Hepatocyte (in vitro differentiated cells): ENCODE measurements around the gene ATG4B. TPM values are rescaled to one million over a fixed set of nuclear protein-coding genes. Genes with fewer than 3 reads are reported as not detected.

ENCODE experiments used
- DNase-seq: peaks from one replicate; pipeline ENCODE4 v3.0.0-alpha.2; 2016; ENCODE audit warnings: low spot score
- H2AFZ ChIP-seq: fragments of 200-600 bp; sonication (generic); 2 replicates; pipeline ENCODE4 v1.6.0; 2016; ENCODE audit warnings: antibody characterized with exemption, mild to moderate bottlenecking
- H3K27ac ChIP-seq: fragments of 200-600 bp; sonication (generic); 2 replicates; pipeline ENCODE4 v1.5.1; 2016; ENCODE audit warnings: mild to moderate bottlenecking
- H3K27me3 ChIP-seq: fragments of 200-600 bp; sonication (generic); 2 replicates; pipeline ENCODE4 v1.6.1; 2016
- H3K36me3 ChIP-seq: fragments of 200-600 bp; sonication (generic); replicated peaks from 2 replicates; pipeline ENCODE4 v1.5.1; 2016; ENCODE audit warnings: low read depth; ENCODE audit not compliant: insufficient read depth
- H3K4me1 ChIP-seq: fragments of 200-600 bp; sonication (generic); 2 replicates; pipeline ENCODE4 v1.5.1; 2016; ENCODE audit warnings: mild to moderate bottlenecking, moderate library complexity; ENCODE audit not compliant: insufficient read depth
- H3K4me2 ChIP-seq: fragments of 200-600 bp; sonication (generic); 2 replicates; pipeline ENCODE4 v1.6.0; 2016
- H3K4me3 ChIP-seq: fragments of 200-600 bp; sonication (generic); 2 replicates; pipeline ENCODE4 v1.5.1; 2016; ENCODE audit warnings: mild to moderate bottlenecking
- H3K79me2 ChIP-seq: fragments of 200-600 bp; sonication (generic); 2 replicates; pipeline ENCODE4 v1.6.0; 2017; ENCODE audit warnings: mild to moderate bottlenecking
- H3K9me2 ChIP-seq: fragments of 200-600 bp; sonication (generic); replicated peaks from 2 replicates; pipeline ENCODE4 v1.6.0; 2017; ENCODE audit warnings: mild to moderate bottlenecking; ENCODE audit not compliant: insufficient read depth
- H3K9me3 ChIP-seq: fragments of 200-600 bp; sonication (generic); 2 replicates; pipeline ENCODE4 v1.5.1; 2016; ENCODE audit warnings: low read depth, mild to moderate bottlenecking
- H4K20me1 ChIP-seq: fragments of 200-600 bp; sonication (generic); 2 replicates; pipeline ENCODE4 v1.6.0; 2016; ENCODE audit warnings: mild to moderate bottlenecking; ENCODE audit not compliant: insufficient read depth, poor library complexity, severe bottlenecking
- CTCF ChIP-seq: fragments of 200-600 bp; sonication (generic); IDR thresholded peaks from 2 replicates; pipeline ENCODE4 v1.5.1; 2016; ENCODE audit warnings: antibody characterized with exemption, mild to moderate bottlenecking; ENCODE audit not compliant: poor library complexity
- EZH2 ChIP-seq: fragments of 200-600 bp; sonication (generic); IDR thresholded peaks from 2 replicates; pipeline ENCODE4 v1.6.1; 2016; ENCODE audit warnings: antibody characterized with exemption, mild to moderate bottlenecking, borderline replicate concordance
- EZH2phosphoT487 ChIP-seq: fragments of 200-600 bp; sonication (generic); IDR thresholded peaks from one replicate; pipeline ENCODE4 v1.6.1; 2018; ENCODE audit warnings: antibody characterized with exemption, mild to moderate bottlenecking, low read depth, moderate library complexity; ENCODE audit not compliant: unreplicated experiment, severe bottlenecking
- WGBS: methylation state at CpG from one replicate; pipeline ENCODE4 v1.1.6; 2016; ENCODE audit warnings: low lambda C conversion rate; ENCODE audit errors: missing lambda C conversion rate; 5-methylcytosine and 5-hydroxymethylcytosine counted together
- polyA plus RNA-seq: library from polyadenylated mRNA; unstranded; fragments of >200 nt; fragmentation: Nextera tagmentation; extraction: Ambion mirVana; gene quantifications from 2 replicates; pipeline ENCODE4 v1.2.1, GENCODE V29; 2016
- total RNA-seq: library from RNA; depleted of rRNA; stranded (reverse); fragments of >200 nt; gene quantifications from 2 replicates; pipeline ENCODE4 v1.2.3, GENCODE V29; 2014

The ATG4B gene
- total and polyA plus RNA-seq, 2 experiments from 2014 or later: 61.3 to 108 TPM

DNA sequence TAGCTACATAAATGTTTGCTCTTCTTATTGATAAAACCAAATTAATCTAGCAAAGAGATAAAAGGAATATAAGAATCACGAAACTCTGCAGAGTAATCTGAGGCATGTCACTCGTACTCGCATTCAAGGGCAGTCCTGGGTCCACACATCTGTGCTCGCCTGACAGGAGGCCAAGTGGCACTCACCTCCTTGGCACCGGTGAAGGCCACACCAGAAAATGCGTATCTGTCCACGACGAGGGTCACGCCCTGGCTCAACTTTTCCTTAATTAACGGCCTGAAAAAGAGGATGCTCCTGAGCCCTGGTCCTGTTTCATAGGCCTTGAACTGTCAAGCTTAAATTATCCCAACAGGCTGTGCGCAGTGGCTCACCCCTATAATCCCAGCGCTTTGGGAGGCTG, 42.6 kb downstream of the ATG4B start:
- H3K27ac ChIP-seq: peak overlapping the region; percentile 69
- H3K36me3 ChIP-seq: no peaks in the 10 kb centered on the region
- no peaks in the 10 kb centered on the region for H3K27me3 ChIP-seq
- H3K4me2 ChIP-seq: no peak overlapping the region
- no peak for DNase-seq
- TF ChIP-seq CTCF (no peak), EZH2phosphoT487 (no peak), EZH2 (no peak)
- peaks cover 13% of the 10 kb centered on the region for H3K79me2 ChIP-seq
- H4K20me1 ChIP-seq: no peaks in the 10 kb centered on the region
- no peaks in the 10 kb centered on the region for H3K4me1 ChIP-seq
- no peaks in the 10 kb centered on the region for H3K9me2 ChIP-seq
- no peaks in the 10 kb centered on the region for H3K9me3 ChIP-seq
- WGBS: 96% methylated on average over 12 of the region's 12 CpGs
- no peak overlapping the region for H2AFZ ChIP-seq
- H3K4me3 ChIP-seq: no peak overlapping the region

DNA sequence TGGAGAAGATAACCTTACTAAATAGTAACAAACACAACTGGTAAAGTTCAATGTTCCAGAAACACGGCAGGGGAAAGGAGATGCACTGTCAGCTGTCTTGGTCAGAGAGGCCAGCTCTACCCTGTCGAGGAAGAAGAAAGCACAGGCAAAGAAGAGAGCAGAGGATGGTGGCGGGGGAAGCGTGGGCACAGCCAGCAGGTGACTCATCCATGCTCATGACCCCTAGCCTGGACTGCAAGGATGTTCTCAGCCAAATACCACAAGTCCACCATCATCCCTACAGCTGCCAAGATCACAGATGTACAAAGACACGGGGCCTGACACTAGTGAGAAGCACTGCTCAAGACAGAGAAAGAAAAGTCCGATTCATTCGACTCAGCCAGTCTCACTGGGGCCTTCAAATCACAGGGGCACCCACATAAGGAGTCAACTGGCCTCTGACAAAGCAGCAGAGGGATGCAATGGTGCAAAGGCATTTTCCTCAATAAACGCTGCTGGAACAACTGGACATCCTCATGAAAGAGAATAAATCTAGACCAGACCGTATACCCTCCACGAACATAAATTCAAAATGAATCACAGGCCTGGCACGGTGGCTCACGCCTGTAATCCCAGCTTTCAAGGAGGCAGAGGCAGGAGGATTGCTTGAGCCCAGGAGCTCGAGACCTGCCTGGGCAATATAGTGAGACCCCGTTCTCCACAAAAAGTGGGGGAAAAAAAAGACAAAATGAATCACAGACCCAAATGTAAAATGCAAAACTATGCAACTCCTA, 43.5 kb downstream of the ATG4B start:
- H3K36me3 ChIP-seq: no peaks in the 10 kb centered on the region

DNA sequence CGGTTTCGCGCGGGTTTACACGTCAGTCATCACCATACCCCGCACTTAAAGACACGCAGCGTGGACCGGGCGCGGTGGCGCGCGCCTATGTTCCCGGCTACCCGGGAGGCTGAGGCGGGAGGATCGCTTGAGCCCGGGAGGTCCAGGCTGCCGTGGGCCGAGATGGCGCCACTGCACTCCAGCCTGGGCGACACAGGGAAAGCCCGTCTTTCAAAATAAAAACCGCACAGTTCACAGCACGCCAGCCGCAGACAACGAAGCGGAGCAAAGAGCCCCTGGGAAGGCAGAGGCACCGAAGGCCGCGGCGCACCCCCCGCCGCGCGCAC, 48.8 kb downstream of the ATG4B start:
- no peak for TF ChIP-seq EZH2
- H3K27ac ChIP-seq: peak overlapping the region; percentile 65
- no peaks in the 10 kb centered on the region for H3K27me3 ChIP-seq
- 2% methylated on average over 35 of the region's 37 CpGs for WGBS
- peaks cover 7% of the 10 kb centered on the region for H3K4me1 ChIP-seq
- no peaks in the 10 kb centered on the region for H3K9me3 ChIP-seq
- no peaks in the 10 kb centered on the region for H3K36me3 ChIP-seq
- peak overlapping the region; percentile 76 for H2AFZ ChIP-seq
- no peak for DNase-seq
- H3K4me3 ChIP-seq: peak overlapping the region; percentile 81
- peak overlapping the region; percentile 94 for H3K4me2 ChIP-seq
- no peaks in the 10 kb centered on the region for H4K20me1 ChIP-seq
- H3K79me2 ChIP-seq: peaks cover 49% of the 10 kb centered on the region
- H3K9me2 ChIP-seq: no peaks in the 10 kb centered on the region

More for the DNA sequence above, 43.5 kb downstream of the ATG4B start:
- H2AFZ ChIP-seq: no peak overlapping the region
- H4K20me1 ChIP-seq: no peaks in the 10 kb centered on the region
- H3K4me3 ChIP-seq: no peak overlapping the region
- WGBS: 87% methylated on average over 14 of the region's 14 CpGs
- H3K4me1 ChIP-seq: no peaks in the 10 kb centered on the region
- peak; percentile 61 for DNase-seq
- no peaks in the 10 kb centered on the region for H3K9me2 ChIP-seq
- no peaks in the 10 kb centered on the region for H3K9me3 ChIP-seq
- H3K27me3 ChIP-seq: no peaks in the 10 kb centered on the region
- no peak for TF ChIP-seq EZH2
- no peak for TF ChIP-seq CTCF
- TF ChIP-seq EZH2phosphoT487: no peak
- H3K79me2 ChIP-seq: peaks cover 23% of the 10 kb centered on the region
- H3K4me2 ChIP-seq: no peak overlapping the region
- H3K27ac ChIP-seq: peak overlapping the region; percentile 69

GRCh38 chr2:241686650-241687425, 49.3 kb downstream of the ATG4B start, which contains the start of gene DTYMK:
Gene DTYMK, minus strand, starts transcription at chr2:241686815. Its CDS starts 32 bp downstream, at chr2:241686783.
- Histone ChIP-seq H4K20me1 (no peaks in the 10 kb centered on the region), H2AFZ (peak within 1 kb of the TSS; percentile 81), H3K4me3 (peak within 1 kb of the TSS; percentile 82), H3K79me2 (peaks cover 49% of the 10 kb centered on the region), H3K36me3 (no peaks in the 10 kb centered on the region), H3K9me3 (no peaks in the 10 kb centered on the region), H3K27me3 (no peaks in the 10 kb centered on the region), H3K27ac (peak within 1 kb of the TSS; percentile 98), H3K4me1 (peaks cover 7% of the 10 kb centered on the region), H3K9me2 (no peaks in the 10 kb centered on the region), H3K4me2 (peak within 1 kb of the TSS; percentile 94)
- TF ChIP-seq CTCF: no peak
- TF ChIP-seq EZH2phosphoT487: no peak
- no peak for TF ChIP-seq EZH2
- under 1% methylated on average over 60 of the region's 102 CpGs for WGBS
- DNase-seq: peak; percentile 98
